ENCODE measurements around the gene SANBR. TPM values are rescaled to one million over a fixed set of nuclear protein-coding genes. Genes with fewer than 3 reads are reported as not detected.

SANBR gene
- total and polyA plus RNA-seq, 2 of the 13 experiments (the other 11 are each of a cell fraction or from before 2014, with no cell fraction given), result 9.8 to 20.9 TPM

DNA sequence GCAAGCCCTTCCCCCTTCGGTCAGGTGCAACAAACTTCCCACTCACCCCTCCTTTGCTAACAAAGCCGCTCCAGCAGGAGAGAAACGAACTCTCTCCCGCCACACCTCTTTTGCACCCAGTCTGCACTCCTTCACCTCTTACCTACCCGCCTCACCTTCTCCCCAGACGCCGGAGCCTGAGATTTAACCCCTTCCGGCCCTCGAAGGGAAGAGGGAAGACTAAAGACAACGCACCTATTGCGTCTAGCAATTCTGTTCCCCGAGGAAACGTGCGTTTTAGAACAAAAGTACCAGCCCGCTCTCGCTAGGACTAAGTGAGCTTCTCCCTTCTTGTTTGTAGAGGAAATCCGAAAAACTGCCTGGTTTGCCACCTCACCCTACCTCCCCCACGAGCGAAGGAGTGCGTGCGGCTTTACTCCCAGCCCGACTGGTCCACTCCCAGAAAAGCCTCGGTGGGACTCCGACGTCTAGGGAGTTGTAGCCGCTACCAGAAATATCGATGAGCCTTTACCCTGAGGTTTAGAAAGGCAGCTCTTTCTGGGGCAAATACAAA lies 48.6 kb upstream of the SANBR start (continued):
- TF ChIP-seq ZNF205 (CRISPR knock-in tag; IDR thresholded peaks at IDR 0.05), result no peak
- TF ChIP-seq, protein P1, sequence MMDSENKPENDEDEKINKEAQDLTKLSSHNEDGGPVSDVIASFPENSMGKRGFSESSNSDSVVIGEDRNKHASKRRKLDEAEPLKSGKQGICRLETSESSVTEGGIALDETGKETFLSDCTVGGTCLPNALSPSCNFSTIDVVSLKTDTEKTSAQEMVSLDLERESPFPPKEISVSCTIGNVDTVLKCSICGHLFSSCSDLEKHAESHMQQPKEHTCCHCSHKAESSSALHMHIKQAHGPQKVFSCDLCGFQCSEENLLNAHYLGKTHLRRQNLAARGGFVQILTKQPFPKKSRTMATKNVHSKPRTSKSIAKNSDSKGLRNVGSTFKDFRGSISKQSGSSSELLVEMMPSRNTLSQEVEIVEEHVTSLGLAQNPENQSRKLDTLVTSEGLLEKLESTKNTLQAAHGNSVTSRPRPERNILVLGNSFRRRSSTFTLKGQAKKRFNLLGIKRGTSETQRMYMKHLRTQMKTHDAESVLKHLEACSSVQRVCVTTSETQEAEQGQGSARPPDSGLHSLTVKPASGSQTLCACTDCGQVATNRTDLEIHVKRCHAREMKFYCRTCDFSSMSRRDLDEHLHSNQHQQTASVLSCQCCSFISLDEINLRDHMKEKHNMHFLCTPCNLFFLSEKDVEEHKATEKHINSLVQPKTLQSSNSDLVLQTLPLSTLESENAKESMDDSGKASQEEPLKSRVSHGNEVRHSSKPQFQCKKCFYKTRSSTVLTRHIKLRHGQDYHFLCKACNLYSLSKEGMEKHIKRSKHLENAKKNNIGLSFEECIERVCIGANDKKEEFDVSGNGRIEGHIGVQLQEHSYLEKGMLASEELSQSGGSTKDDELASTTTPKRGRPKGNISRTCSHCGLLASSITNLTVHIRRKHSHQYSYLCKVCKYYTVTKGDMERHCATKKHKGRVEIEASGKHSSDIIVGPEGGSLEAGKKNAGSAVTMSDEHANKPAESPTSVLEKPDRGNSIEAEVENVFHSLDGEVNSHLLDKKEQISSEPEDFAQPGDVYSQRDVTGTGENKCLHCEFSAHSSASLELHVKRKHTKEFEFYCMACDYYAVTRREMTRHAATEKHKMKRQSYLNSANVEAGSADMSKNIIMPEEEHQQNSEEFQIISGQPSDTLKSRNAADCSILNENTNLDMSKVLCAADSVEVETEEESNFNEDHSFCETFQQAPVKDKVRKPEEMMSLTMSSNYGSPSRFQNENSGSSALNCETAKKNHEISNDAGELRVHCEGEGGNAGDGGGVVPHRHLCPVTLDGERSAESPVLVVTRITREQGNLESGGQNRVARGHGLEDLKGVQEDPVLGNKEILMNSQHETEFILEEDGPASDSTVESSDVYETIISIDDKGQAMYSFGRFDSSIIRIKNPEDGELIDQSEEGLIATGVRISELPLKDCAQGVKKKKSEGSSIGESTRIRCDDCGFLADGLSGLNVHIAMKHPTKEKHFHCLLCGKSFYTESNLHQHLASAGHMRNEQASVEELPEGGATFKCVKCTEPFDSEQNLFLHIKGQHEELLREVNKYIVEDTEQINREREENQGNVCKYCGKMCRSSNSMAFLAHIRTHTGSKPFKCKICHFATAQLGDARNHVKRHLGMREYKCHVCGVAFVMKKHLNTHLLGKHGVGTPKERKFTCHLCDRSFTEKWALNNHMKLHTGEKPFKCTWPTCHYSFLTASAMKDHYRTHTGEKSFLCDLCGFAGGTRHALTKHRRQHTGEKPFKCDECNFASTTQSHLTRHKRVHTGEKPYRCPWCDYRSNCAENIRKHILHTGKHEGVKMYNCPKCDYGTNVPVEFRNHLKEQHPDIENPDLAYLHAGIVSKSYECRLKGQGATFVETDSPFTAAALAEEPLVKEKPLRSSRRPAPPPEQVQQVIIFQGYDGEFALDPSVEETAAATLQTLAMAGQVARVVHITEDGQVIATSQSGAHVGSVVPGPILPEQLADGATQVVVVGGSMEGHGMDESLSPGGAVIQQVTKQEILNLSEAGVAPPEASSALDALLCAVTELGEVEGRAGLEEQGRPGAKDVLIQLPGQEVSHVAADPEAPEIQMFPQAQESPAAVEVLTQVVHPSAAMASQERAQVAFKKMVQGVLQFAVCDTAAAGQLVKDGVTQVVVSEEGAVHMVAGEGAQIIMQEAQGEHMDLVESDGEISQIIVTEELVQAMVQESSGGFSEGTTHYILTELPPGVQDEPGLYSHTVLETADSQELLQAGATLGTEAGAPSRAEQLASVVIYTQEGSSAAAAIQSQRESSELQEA (CRISPR knock-in tag; IDR thresholded peaks at IDR 0.05; ENCODE audit: not compliant biosample characterization), result no peak
- TF ChIP-seq KLF9 (CRISPR knock-in tag; IDR thresholded peaks at IDR 0.05; ENCODE audit: low read depth), result no peak
- TF ChIP-seq HES4 (CRISPR knock-in tag; IDR thresholded peaks at IDR 0.05; ENCODE audit: borderline replicate concordance), result no peak
- no peak; the same call in 1 of the 2 replicates for TF ChIP-seq ZNF720 (CRISPR knock-in tag; IDR thresholded peaks at IDR 0.05)
- peak; percentile 51 for TF ChIP-seq ZNF281 (CRISPR knock-in tag; IDR thresholded peaks at IDR 0.05; ENCODE audit: borderline replicate concordance)
- no peak; the same call in 1 of the 2 replicates for TF ChIP-seq ZNF280D (CRISPR knock-in tag; IDR thresholded peaks at IDR 0.05)
- 0 out of 2 replicates have a peak, but pooled peaks have one; percentile 24 for TF ChIP-seq HOXA9 (CRISPR knock-in tag; IDR thresholded peaks at IDR 0.05; ENCODE audit: borderline replicate concordance)
- TF ChIP-seq ZNF232 (CRISPR knock-in tag; IDR thresholded peaks at IDR 0.05; ENCODE audit: borderline replicate concordance), result no peak; the same call in 1 of the 2 replicates
- TF ChIP-seq XRCC5 (optimal IDR thresholded peaks at IDR 0.05; ENCODE audit: low read length), result no peak
- 0 out of 2 replicates have a peak, but pooled peaks have one; percentile 53 for TF ChIP-seq ATF5 (CRISPR knock-in tag; IDR thresholded peaks at IDR 0.05; ENCODE audit: low read depth)
- TF ChIP-seq, protein P2, sequence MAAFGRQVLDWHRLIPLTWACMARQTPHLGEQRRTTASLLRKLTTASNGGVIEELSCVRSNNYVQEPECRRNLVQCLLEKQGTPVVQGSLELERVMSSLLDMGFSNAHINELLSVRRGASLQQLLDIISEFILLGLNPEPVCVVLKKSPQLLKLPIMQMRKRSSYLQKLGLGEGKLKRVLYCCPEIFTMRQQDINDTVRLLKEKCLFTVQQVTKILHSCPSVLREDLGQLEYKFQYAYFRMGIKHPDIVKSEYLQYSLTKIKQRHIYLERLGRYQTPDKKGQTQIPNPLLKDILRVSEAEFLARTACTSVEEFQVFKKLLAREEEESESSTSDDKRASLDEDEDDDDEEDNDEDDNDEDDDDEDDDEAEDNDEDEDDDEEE (CRISPR knock-in tag; IDR thresholded peaks at IDR 0.05), result no peak
